ENCODE results near the gene PRTFDC1. TPM values are rescaled to one million over a fixed set of nuclear protein-coding genes. Genes with fewer than 3 reads are reported as not detected.

The PRTFDC1 gene
- total RNA-seq, 1 experiment from 2014 or later = 83.2 TPM

GRCh38 chr10:24883176-24883575, 69.2 kb downstream of the PRTFDC1 start:
- CTCF ChIA-PET = no interaction called here
- DNase-seq = no peak

GRCh38 chr10:24882047-24882698, 70.2 kb downstream of the PRTFDC1 start:
- POLR2A ChIA-PET = no interaction called here
- H3K27me3 Mint-ChIP-seq (ENCODE audit: insufficient read depth, unreplicated experiment) = no peaks in the 10 kb centered on the region
- TF ChIP-seq CTCF (IDR thresholded peaks at IDR 0.05; ENCODE audit: insufficient read depth in 1 of 2, low read depth in 1 of 2, low read length in 1 of 2, severe bottlenecking in 1 of 2, unreplicated experiment in 1 of 2) = no peak
- no peaks in the 10 kb centered on the region for H3K9me3 Mint-ChIP-seq (ENCODE audit: unreplicated experiment)
- CTCF ChIA-PET = no interaction called here
- H3K4me1 Mint-ChIP-seq (ENCODE audit: low read depth, unreplicated experiment) = no peaks in the 10 kb centered on the region
- intact Hi-C loops (cut with micrococcal nuclease; ENCODE audit: unreplicated experiment) = loop anchor here (10.0 kb wide), 1 partner anchor 203 kb away; no protein-coding TSS in a partner anchor
- BruUV-seq (replicated peaks) = no TSS peak
- no peak overlapping the region for H3K4me3 Mint-ChIP-seq (ENCODE audit: unreplicated experiment)
- no peaks in the 10 kb centered on the region for H3K27me3 ChIP-seq (replicated peaks; ENCODE audit: control insufficient read depth, insufficient read depth, low read length)
- peaks cover 10% of the 10 kb centered on the region for H3K4me1 ChIP-seq
- H3K36me3 Mint-ChIP-seq (ENCODE audit: insufficient read depth, unreplicated experiment) = peaks cover 9% of the 10 kb centered on the region
- H3K36me3 ChIP-seq (ENCODE audit: control insufficient read depth, insufficient read depth, low read length) = no peaks in the 10 kb centered on the region
- H3K27ac Mint-ChIP-seq (ENCODE audit: unreplicated experiment) = no peak overlapping the region
- H3K4me3 ChIP-seq (ENCODE audit: low read depth, low read length) = no peak overlapping the region
- no peaks in the 10 kb centered on the region for H3K9me3 ChIP-seq
- DNase-seq = no peak

More at GRCh38 chr10:24883176-24883575, 69.2 kb downstream of the PRTFDC1 start:
- TF ChIP-seq CTCF (IDR thresholded peaks at IDR 0.05; ENCODE audit: insufficient read depth in 1 of 2, low read depth in 1 of 2, low read length in 1 of 2, severe bottlenecking in 1 of 2, unreplicated experiment in 1 of 2) = no peak
- H3K4me1 ChIP-seq = peaks cover 10% of the 10 kb centered on the region
- Mint-ChIP-seq H3K27ac (ENCODE audit: unreplicated experiment) (no peak overlapping the region), H3K27me3 (ENCODE audit: insufficient read depth, unreplicated experiment) (no peaks in the 10 kb centered on the region), H3K9me3 (ENCODE audit: unreplicated experiment) (no peaks in the 10 kb centered on the region), H3K36me3 (ENCODE audit: insufficient read depth, unreplicated experiment) (peaks cover 9% of the 10 kb centered on the region), H3K4me3 (ENCODE audit: unreplicated experiment) (no peak overlapping the region), H3K4me1 (ENCODE audit: low read depth, unreplicated experiment) (no peaks in the 10 kb centered on the region)
- H3K4me3 ChIP-seq (ENCODE audit: low read depth, low read length) = no peak overlapping the region
- H3K36me3 ChIP-seq (ENCODE audit: control insufficient read depth, insufficient read depth, low read length) = no peaks in the 10 kb centered on the region
- H3K9me3 ChIP-seq = no peaks in the 10 kb centered on the region
- POLR2A ChIA-PET = no interaction called here
- no TSS peak for BruUV-seq (replicated peaks)
- intact Hi-C loops (cut with micrococcal nuclease; ENCODE audit: unreplicated experiment) = loop anchor here (10.0 kb wide), 1 partner anchor 202 kb away; no protein-coding TSS in a partner anchor
- no peaks in the 10 kb centered on the region for H3K27me3 ChIP-seq (replicated peaks; ENCODE audit: control insufficient read depth, insufficient read depth, low read length)

DNA sequence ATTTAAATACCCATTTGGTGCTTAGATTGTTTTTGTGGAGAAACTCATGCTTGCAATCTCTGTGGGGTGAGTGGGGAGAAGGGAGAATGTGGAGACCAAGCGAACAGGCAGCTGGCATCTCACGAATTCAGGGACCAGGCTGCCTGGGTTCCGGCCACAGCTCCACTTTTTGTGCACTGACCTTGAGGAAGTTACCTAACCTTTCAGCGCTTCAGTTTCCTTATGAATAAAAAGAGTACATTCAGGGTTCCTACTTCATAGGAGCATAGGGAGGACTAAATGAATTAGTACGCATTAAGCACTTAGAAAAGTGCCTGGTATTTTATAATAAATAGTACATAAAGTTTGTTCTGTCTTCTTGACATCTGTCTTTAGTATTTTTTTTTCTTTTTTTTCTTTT, 72.5 kb downstream of the PRTFDC1 start:
- ChIA-PET CTCF (no interaction called here), POLR2A (no interaction called here)
- Mint-ChIP-seq H3K9me3 (ENCODE audit: unreplicated experiment) (peaks cover 9% of the 10 kb centered on the region), H3K27me3 (ENCODE audit: insufficient read depth, unreplicated experiment) (no peaks in the 10 kb centered on the region), H3K27ac (ENCODE audit: unreplicated experiment) (no peak overlapping the region), H3K4me3 (ENCODE audit: unreplicated experiment) (no peak overlapping the region), H3K4me1 (ENCODE audit: low read depth, unreplicated experiment) (no peaks in the 10 kb centered on the region), H3K36me3 (ENCODE audit: insufficient read depth, unreplicated experiment) (peaks cover 9% of the 10 kb centered on the region)
- intact Hi-C loops (cut with micrococcal nuclease; ENCODE audit: unreplicated experiment) = loop anchor here (10.0 kb wide), 1 partner anchor 205 kb away; no protein-coding TSS in a partner anchor
- H3K36me3 ChIP-seq (ENCODE audit: control insufficient read depth, insufficient read depth, low read length) = no peaks in the 10 kb centered on the region
- DNase-seq = no peak
- BruUV-seq (replicated peaks) = no TSS peak
- no peaks in the 10 kb centered on the region for H3K27me3 ChIP-seq (replicated peaks; ENCODE audit: control insufficient read depth, insufficient read depth, low read length)
- no peak for TF ChIP-seq CTCF (IDR thresholded peaks at IDR 0.05; ENCODE audit: insufficient read depth in 1 of 2, low read depth in 1 of 2, low read length in 1 of 2, severe bottlenecking in 1 of 2, unreplicated experiment in 1 of 2)
- peaks cover 7% of the 10 kb centered on the region; the same call in 1 of the 2 replicates for H3K9me3 ChIP-seq
- H3K4me3 ChIP-seq (ENCODE audit: low read depth, low read length) = no peak overlapping the region
- H3K4me1 ChIP-seq = no peaks in the 10 kb centered on the region

All from Caco-2 (cell line).